Upper lobe of left lung (tissue), 4 donors: ENCODE results near the gene EPS15.

ENCODE experiments used
- EP300 ChIP-seq, 4 donors: sonication (generic); formaldehyde crosslinking; IDR thresholded peaks; one replicate each; pipeline ENCODE4 v1.5.1; 2017; ENCODE audit warnings: antibody characterized with exemption in 4 of 4, control low read depth in 2 of 4
- POLR2A ChIP-seq, 4 donors: fragments of 450-650 bp; IDR thresholded peaks; one replicate each; pipeline ENCODE4 v1.5.1; 2016 to 2017; ENCODE audit warnings: antibody characterized with exemption in 4 of 4, mild to moderate bottlenecking in 2 of 4
- TF ChIP-seq, protein P1 (sequence below), 6 experiments: fragments of 450-650 bp in 4 of 6; fragments of 200-600 bp in 2 of 6; sonication (generic) in 2 of 6; IDR thresholded peaks; one replicate each; pipeline ENCODE4 v1.5.1; 2016 to 2019; ENCODE audit warnings: antibody characterized with exemption in 6 of 6

DNA sequence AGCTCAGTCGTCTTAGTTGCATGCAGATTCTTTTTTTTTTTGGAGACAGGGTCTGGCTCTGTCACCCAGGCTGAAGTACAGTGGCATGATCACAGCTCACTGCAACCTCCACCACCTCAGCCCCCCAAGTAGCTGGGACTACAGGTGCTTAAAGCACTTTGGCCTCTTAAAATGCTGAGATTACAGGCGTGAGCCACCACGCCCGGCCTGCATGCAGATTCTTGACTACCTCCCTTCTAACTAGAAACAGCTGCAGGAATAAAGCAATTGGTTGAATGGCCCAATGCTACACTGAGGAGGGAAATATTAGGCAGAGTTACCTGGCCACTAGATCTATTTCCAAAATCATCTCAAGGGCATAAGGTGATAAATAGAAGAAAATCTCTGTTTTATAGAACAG is 159.2 kb downstream of the EPS15 start:
- TF ChIP-seq POLR2A (IDR thresholded peaks at IDR 0.05) (no peak), EP300 (IDR thresholded peaks at IDR 0.05) (no peak)
- TF ChIP-seq, protein P1, sequence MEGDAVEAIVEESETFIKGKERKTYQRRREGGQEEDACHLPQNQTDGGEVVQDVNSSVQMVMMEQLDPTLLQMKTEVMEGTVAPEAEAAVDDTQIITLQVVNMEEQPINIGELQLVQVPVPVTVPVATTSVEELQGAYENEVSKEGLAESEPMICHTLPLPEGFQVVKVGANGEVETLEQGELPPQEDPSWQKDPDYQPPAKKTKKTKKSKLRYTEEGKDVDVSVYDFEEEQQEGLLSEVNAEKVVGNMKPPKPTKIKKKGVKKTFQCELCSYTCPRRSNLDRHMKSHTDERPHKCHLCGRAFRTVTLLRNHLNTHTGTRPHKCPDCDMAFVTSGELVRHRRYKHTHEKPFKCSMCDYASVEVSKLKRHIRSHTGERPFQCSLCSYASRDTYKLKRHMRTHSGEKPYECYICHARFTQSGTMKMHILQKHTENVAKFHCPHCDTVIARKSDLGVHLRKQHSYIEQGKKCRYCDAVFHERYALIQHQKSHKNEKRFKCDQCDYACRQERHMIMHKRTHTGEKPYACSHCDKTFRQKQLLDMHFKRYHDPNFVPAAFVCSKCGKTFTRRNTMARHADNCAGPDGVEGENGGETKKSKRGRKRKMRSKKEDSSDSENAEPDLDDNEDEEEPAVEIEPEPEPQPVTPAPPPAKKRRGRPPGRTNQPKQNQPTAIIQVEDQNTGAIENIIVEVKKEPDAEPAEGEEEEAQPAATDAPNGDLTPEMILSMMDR (IDR thresholded peaks at IDR 0.05) = no peak
